ENCODE results near the gene MAST4. TPM values are rescaled to one million over a fixed set of nuclear protein-coding genes. Genes with fewer than 3 reads are reported as not detected.

Gene MAST4
- total RNA-seq, 2 donors from 2014 or later, result 11.0 to 11.5 TPM

- H3K27me3 Mint-ChIP-seq (ENCODE audit: insufficient read depth), result peaks cover 5% of the 10 kb centered on the region
- peaks cover 2% of the 10 kb centered on the region for H3K9me3 Mint-ChIP-seq
- DNase-seq, result no peak
Observed at GRCh38 chr5:66906021-66906420, 309.8 kb downstream of the MAST4 start.

GRCh38 chr5:66908230-66908629 lies 312.0 kb downstream of the MAST4 start:
- H3K4me3 Mint-ChIP-seq, result no peak overlapping the region
- 57 to 100% methylated on average over 1 of the region's 1 CpG for WGBS, 2 experiments (ENCODE audit: insufficient coverage in 1 of 2, insufficient read length in 1 of 2)

More at GRCh38 chr5:66906021-66906420, 309.8 kb downstream of the MAST4 start:
- no peak for TF ChIP-seq CTCF (conservative IDR thresholded peaks at IDR 0.05)
- Histone ChIP-seq H3K36me3 (ENCODE audit: control insufficient read depth, insufficient read depth, low read length) (no peaks in the 10 kb centered on the region), H3K27ac (ENCODE audit: low read depth, low read length) (no peak overlapping the region), H3K9ac (ENCODE audit: extremely low read depth, low read length, poor library complexity, severe bottlenecking) (no peak overlapping the region), H3K4me3 (ENCODE audit: low read length) (no peak overlapping the region), H3K4me1 (ENCODE audit: control insufficient read depth, insufficient read depth, low read length) (peaks cover 9% of the 10 kb centered on the region), H3K9me3 (ENCODE audit: control insufficient read depth, low read length) (no peaks in the 10 kb centered on the region), H3K27me3 (ENCODE audit: control insufficient read depth, insufficient read depth, low read length, poor library complexity, severe bottlenecking) (no peaks in the 10 kb centered on the region)
- peaks cover 54% of the 10 kb centered on the region for H3K4me1 Mint-ChIP-seq
- 94 to 100% methylated on average over 2 to 3 of the region's 3 CpGs for WGBS, 2 experiments (ENCODE audit: insufficient coverage in 1 of 2, insufficient read length in 1 of 2)
- no peaks in the 10 kb centered on the region for H3K36me3 Mint-ChIP-seq (ENCODE audit: low read depth)
- H3K4me3 Mint-ChIP-seq, result no peak overlapping the region
- no peak overlapping the region for H3K27ac Mint-ChIP-seq

GRCh38 chr5:66909364-66909763 lies 313.2 kb downstream of the MAST4 start:
- Histone ChIP-seq H3K9ac (ENCODE audit: extremely low read depth, low read length, poor library complexity, severe bottlenecking) (no peak overlapping the region), H3K9me3 (ENCODE audit: control insufficient read depth, low read length) (no peaks in the 10 kb centered on the region), H3K4me1 (ENCODE audit: control insufficient read depth, insufficient read depth, low read length) (peaks cover 6% of the 10 kb centered on the region), H3K36me3 (ENCODE audit: control insufficient read depth, insufficient read depth, low read length) (no peaks in the 10 kb centered on the region), H3K27ac (ENCODE audit: low read depth, low read length) (no peak overlapping the region), H3K4me3 (ENCODE audit: low read length) (no peak overlapping the region), H3K27me3 (ENCODE audit: control insufficient read depth, insufficient read depth, low read length, poor library complexity, severe bottlenecking) (no peaks in the 10 kb centered on the region)
- Mint-ChIP-seq H3K27me3 (ENCODE audit: insufficient read depth) (peaks cover 5% of the 10 kb centered on the region), H3K36me3 (ENCODE audit: low read depth) (no peaks in the 10 kb centered on the region), H3K9me3 (peaks cover 2% of the 10 kb centered on the region), H3K27ac (no peak overlapping the region), H3K4me1 (peaks cover 37% of the 10 kb centered on the region), H3K4me3 (no peak overlapping the region)
- DNase-seq, result no peak
- WGBS, 2 experiments (ENCODE audit: insufficient coverage in 1 of 2, insufficient read length in 1 of 2), result 92 to 100% methylated on average over 1 to 3 of the region's 3 CpGs
- no peak for TF ChIP-seq CTCF (conservative IDR thresholded peaks at IDR 0.05)

More at GRCh38 chr5:66908230-66908629, 312.0 kb downstream of the MAST4 start:
- Mint-ChIP-seq H3K27me3 (ENCODE audit: insufficient read depth) (peaks cover 5% of the 10 kb centered on the region), H3K36me3 (ENCODE audit: low read depth) (no peaks in the 10 kb centered on the region), H3K27ac (no peak overlapping the region), H3K9me3 (peaks cover 2% of the 10 kb centered on the region), H3K4me1 (peaks cover 47% of the 10 kb centered on the region)
- no peak for DNase-seq
- no peak for TF ChIP-seq CTCF (conservative IDR thresholded peaks at IDR 0.05)
- H3K27ac ChIP-seq (ENCODE audit: low read depth, low read length), result no peak overlapping the region
- H3K4me1 ChIP-seq (ENCODE audit: control insufficient read depth, insufficient read depth, low read length), result peaks cover 9% of the 10 kb centered on the region
- no peaks in the 10 kb centered on the region for H3K36me3 ChIP-seq (ENCODE audit: control insufficient read depth, insufficient read depth, low read length)
- no peak overlapping the region for H3K4me3 ChIP-seq (ENCODE audit: low read length)
- no peaks in the 10 kb centered on the region for H3K9me3 ChIP-seq (ENCODE audit: control insufficient read depth, low read length)
- H3K27me3 ChIP-seq (ENCODE audit: control insufficient read depth, insufficient read depth, low read length, poor library complexity, severe bottlenecking), result no peaks in the 10 kb centered on the region
- no peak overlapping the region for H3K9ac ChIP-seq (ENCODE audit: extremely low read depth, low read length, poor library complexity, severe bottlenecking)

All from endodermal cell (in vitro differentiated cells).